Measurements from ENCODE around the gene FADS1. TPM values are rescaled to one million over a fixed set of nuclear protein-coding genes. Genes with fewer than 3 reads are reported as not detected.

FADS1 gene
- polyA plus RNA-seq, 1 donor (not counting 4 experiments of a cell fraction or from before 2014, with no cell fraction given) = 34.0 TPM

- FAIRE-seq = no peak
- H3K4me3 ChIP-seq (ENCODE audit: control insufficient read depth in 2 of 3, extremely low read depth in 1 of 3, insufficient read depth in 2 of 3, low read depth in 1 of 3, low read length in 3 of 3) = no peak overlapping the region
- dilution Hi-C loops (cut with MboI; ENCODE audit: extremely low pct_ligation_motif_present, low sequenced_read_pairs) = no loop called here
These were observed 11.7 kb downstream of the FADS1 start for GRCh38 chr11:61805146-61805545.

DNA sequence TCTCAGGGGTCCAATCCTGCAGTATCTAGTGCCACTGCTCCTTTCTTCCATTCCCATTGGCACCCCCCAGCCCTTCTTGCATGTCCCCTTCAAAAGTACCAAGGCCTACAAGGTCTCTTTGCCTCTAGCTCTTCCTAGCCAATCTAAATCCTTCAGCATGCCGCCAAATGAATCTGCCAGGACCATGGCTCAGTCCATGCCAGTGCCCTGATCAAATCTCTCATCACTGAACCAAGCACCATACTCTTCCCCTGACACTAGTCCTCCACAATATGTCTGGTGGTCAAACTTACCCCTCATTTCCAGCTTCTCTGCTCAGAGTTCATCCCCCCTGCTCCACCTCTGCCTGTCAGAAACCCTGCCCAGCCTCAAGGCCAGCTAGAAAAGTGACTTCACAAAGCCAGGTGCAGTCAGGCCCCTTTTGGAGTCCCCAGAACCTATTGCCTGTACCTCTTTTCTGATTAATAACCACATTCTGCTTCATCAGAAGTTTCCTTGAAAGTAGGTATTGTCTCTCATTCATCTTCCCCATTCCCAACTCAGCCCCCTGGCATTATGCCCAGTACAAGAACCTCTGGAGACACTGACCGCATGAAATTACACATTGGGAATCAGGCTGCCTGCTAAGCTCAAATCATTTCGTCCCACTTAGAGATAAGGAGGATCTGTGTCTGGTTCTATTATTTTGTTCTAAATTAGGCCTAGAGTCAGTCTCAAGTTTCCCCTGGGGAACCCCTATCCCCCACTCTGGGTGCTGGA lies 12.7 kb downstream of the FADS1 start:
- H3K27me3 ChIP-seq (ENCODE audit: control insufficient read depth, extremely low read depth, insufficient read depth, low read length) = no peaks in the 10 kb centered on the region
- H2AFZ ChIP-seq (ENCODE audit: control insufficient read depth, low read length) = no peak overlapping the region
- TF ChIP-seq, protein P1, sequence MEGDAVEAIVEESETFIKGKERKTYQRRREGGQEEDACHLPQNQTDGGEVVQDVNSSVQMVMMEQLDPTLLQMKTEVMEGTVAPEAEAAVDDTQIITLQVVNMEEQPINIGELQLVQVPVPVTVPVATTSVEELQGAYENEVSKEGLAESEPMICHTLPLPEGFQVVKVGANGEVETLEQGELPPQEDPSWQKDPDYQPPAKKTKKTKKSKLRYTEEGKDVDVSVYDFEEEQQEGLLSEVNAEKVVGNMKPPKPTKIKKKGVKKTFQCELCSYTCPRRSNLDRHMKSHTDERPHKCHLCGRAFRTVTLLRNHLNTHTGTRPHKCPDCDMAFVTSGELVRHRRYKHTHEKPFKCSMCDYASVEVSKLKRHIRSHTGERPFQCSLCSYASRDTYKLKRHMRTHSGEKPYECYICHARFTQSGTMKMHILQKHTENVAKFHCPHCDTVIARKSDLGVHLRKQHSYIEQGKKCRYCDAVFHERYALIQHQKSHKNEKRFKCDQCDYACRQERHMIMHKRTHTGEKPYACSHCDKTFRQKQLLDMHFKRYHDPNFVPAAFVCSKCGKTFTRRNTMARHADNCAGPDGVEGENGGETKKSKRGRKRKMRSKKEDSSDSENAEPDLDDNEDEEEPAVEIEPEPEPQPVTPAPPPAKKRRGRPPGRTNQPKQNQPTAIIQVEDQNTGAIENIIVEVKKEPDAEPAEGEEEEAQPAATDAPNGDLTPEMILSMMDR (optimal IDR thresholded peaks at IDR 0.05 in 1 of 3, IDR thresholded peaks at IDR 0.05 in 1 of 3, conservative IDR thresholded peaks at IDR 0.05 in 1 of 3; ENCODE audit: extremely low read depth in 1 of 3, insufficient read depth in 2 of 3, low read length in 3 of 3) = no peak
- no peak for TF ChIP-seq EZH2 (IDR thresholded peaks at IDR 0.05; ENCODE audit: low read length)
- FAIRE-seq (no peak), DNase-seq (ENCODE audit: low read depth, low spot score) (no peak)
- H3K4me1 ChIP-seq (ENCODE audit: control insufficient read depth, extremely low read depth, insufficient read depth, low read length) = no peaks in the 10 kb centered on the region
- peaks cover 2% of the 10 kb centered on the region for H3K79me2 ChIP-seq (ENCODE audit: control insufficient read depth, insufficient read depth, low read length)
- H3K9ac ChIP-seq (ENCODE audit: control insufficient read depth, extremely low read depth, insufficient read depth, low read length) = no peak overlapping the region
- H3K27ac ChIP-seq (ENCODE audit: control insufficient read depth, insufficient read depth, low read length) = no peak overlapping the region
- no peak overlapping the region for H3K4me3 ChIP-seq (ENCODE audit: control insufficient read depth in 2 of 3, extremely low read depth in 1 of 3, insufficient read depth in 2 of 3, low read depth in 1 of 3, low read length in 3 of 3)
- no peaks in the 10 kb centered on the region for H3K9me3 ChIP-seq (ENCODE audit: control insufficient read depth, low read depth, low read length)
- H3K36me3 ChIP-seq (ENCODE audit: control insufficient read depth in 2 of 2, extremely low read depth in 1 of 2, insufficient read depth in 2 of 2, low read length in 2 of 2) = peaks cover 6 to 26% of the 10 kb centered on the region in 2 experiments
- H3K4me2 ChIP-seq (ENCODE audit: control insufficient read depth, extremely low read depth, insufficient read depth, low read depth, low read length) = no peak overlapping the region
- peaks cover 3% of the 10 kb centered on the region for H3K9me1 ChIP-seq (ENCODE audit: control insufficient read depth, extremely low read depth, insufficient read depth, low read length)
- no peaks in the 10 kb centered on the region for H4K20me1 ChIP-seq (ENCODE audit: control insufficient read depth, extremely low read depth, insufficient read depth, low read length)
- dilution Hi-C loops (cut with MboI; ENCODE audit: extremely low pct_ligation_motif_present, low sequenced_read_pairs) = no loop called here

More at GRCh38 chr11:61805146-61805545, 11.7 kb downstream of the FADS1 start:
- no peak for DNase-seq (ENCODE audit: low read depth, low spot score)
- Histone ChIP-seq H2AFZ (ENCODE audit: control insufficient read depth, low read length) (no peak overlapping the region), H3K9me1 (ENCODE audit: control insufficient read depth, extremely low read depth, insufficient read depth, low read length) (peaks cover 3% of the 10 kb centered on the region), H4K20me1 (ENCODE audit: control insufficient read depth, extremely low read depth, insufficient read depth, low read length) (no peaks in the 10 kb centered on the region), H3K27me3 (ENCODE audit: control insufficient read depth, extremely low read depth, insufficient read depth, low read length) (no peaks in the 10 kb centered on the region), H3K36me3 (ENCODE audit: control insufficient read depth in 2 of 2, extremely low read depth in 1 of 2, insufficient read depth in 2 of 2, low read length in 2 of 2) (peaks cover 7 to 24% of the 10 kb centered on the region in 2 experiments), H3K9ac (ENCODE audit: control insufficient read depth, extremely low read depth, insufficient read depth, low read length) (no peak overlapping the region), H3K4me2 (ENCODE audit: control insufficient read depth, extremely low read depth, insufficient read depth, low read depth, low read length) (no peak overlapping the region), H3K79me2 (ENCODE audit: control insufficient read depth, insufficient read depth, low read length) (no peaks in the 10 kb centered on the region), H3K27ac (ENCODE audit: control insufficient read depth, insufficient read depth, low read length) (no peak overlapping the region), H3K9me3 (ENCODE audit: control insufficient read depth, low read depth, low read length) (no peaks in the 10 kb centered on the region), H3K4me1 (ENCODE audit: control insufficient read depth, extremely low read depth, insufficient read depth, low read length) (no peaks in the 10 kb centered on the region)
- TF ChIP-seq EZH2 (IDR thresholded peaks at IDR 0.05; ENCODE audit: low read length) = no peak
- TF ChIP-seq, protein P1 (optimal IDR thresholded peaks at IDR 0.05 in 1 of 3, IDR thresholded peaks at IDR 0.05 in 1 of 3, conservative IDR thresholded peaks at IDR 0.05 in 1 of 3; ENCODE audit: extremely low read depth in 1 of 3, insufficient read depth in 2 of 3, low read length in 3 of 3) = no peak

All from keratinocyte (primary cell).